NCI-H446 (cell line): Measurements from ENCODE around the gene DBNDD1.
A peak's percentile ranks its signal among the peaks of the same experiment; 100 is the strongest.
"Not testable (repeated sequence)": the region's sequence is repeated elsewhere in the genome, so short reads cannot be mapped to it uniquely, and the experiment has no call there.

Experiments
- DNase-seq, 2 experiments: peaks; one replicate each; lab custom pipeline; 2025; lab: John Stamatoyannopoulos, UW

DBNDD1 gene

GRCh38 chr16:90018652-90019542 is at the start of gene DBNDD1:
TSS of gene DBNDD1 (minus strand) at chr16:90019456. CDS start at chr16:90019341, 115 bp downstream.
- DNase-seq = peak in 1 of 2 experiments; percentile 6

- no peak for DNase-seq
These were observed 42.2 kb upstream of the DBNDD1 start for GRCh38 chr16:90061437-90061836.

GRCh38 chr16:90057738-90058173 is 38.5 kb upstream of the DBNDD1 start:
- no peak for DNase-seq

GRCh38 chr16:90056521-90056920 is 37.3 kb upstream of the DBNDD1 start:
- not testable (repeated sequence) for DNase-seq

DNA sequence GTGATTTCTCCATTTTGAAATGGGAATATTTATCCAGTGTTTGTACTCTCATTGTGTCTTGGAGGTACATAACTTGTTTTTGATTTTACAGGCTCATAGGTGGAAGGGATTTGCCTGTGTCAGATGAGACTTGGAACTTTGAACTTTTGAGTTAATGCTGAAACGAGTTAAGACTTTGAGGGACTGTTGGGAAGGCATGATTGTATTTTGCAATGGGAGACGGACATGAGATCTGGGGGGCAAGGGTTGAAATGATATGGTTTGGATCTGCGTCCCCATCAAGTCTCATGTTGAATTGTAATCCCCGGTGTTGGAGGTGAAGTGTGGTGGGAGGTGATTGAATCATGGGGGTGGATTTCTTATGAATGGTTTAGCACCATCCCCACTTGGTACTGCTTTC is 36.1 kb upstream of the DBNDD1 start:
- DNase-seq = no peak

- DNase-seq = no peak
These were observed 35.3 kb upstream of the DBNDD1 start for GRCh38 chr16:90054554-90054953.

GRCh38 chr16:90053902-90054500 is 34.7 kb upstream of the DBNDD1 start:
- no peak for DNase-seq

DNA sequence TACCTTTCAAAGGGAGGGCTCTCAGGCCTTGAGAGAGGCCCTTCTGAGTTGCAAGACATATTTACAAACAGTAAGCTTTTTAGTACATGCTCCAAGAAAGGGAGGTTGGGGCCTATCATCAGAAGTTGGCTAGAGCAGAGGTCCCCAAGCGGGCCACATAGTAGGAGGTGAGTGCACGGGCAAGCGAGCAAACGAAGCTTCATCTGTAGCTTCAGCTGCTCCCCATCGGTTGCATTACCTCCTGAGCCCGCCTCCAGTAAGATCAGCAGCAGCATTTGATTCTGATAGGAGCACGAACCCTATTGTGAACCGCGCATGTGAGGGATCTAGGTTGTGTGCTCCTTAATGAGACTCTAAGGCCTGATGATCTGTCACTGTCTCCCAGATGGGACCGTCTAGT is 31.7 kb upstream of the DBNDD1 start:
- no peak for DNase-seq

DNA sequence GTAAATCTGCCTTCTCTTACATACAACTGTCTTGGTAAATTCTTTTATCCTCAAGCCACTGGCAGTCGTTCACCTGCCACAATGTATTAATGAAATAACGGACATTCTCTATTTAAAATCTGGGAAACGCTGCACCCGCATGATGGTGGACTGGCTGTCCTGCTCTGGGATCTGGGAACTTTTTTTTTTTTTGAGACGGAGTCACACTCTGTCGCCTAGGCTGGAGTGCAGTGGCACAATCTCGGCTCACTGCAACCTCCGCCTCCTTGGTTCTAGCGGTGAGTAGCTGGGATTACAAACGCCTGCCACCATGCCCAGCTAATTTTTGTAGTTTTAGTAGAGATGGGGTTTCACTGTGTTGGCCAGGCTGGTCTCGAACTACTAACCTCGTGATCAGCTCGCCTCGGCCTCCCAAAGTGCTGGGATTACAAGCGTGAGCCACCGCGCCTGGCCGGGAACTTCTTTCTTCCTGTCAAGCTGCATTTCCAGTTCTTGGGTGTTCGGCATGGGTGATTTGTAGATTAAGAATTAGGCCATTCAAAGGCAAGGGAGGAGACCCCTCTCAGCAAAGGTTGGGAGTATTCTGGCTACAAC is 29.6 kb upstream of the DBNDD1 start:
- no peak for DNase-seq

- DNase-seq = no peak
These were observed 29.1 kb upstream of the DBNDD1 start for GRCh38 chr16:90048347-90048722.

- no peak for DNase-seq
These were observed 28.6 kb upstream of the DBNDD1 start for GRCh38 chr16:90047714-90048346.

DNA sequence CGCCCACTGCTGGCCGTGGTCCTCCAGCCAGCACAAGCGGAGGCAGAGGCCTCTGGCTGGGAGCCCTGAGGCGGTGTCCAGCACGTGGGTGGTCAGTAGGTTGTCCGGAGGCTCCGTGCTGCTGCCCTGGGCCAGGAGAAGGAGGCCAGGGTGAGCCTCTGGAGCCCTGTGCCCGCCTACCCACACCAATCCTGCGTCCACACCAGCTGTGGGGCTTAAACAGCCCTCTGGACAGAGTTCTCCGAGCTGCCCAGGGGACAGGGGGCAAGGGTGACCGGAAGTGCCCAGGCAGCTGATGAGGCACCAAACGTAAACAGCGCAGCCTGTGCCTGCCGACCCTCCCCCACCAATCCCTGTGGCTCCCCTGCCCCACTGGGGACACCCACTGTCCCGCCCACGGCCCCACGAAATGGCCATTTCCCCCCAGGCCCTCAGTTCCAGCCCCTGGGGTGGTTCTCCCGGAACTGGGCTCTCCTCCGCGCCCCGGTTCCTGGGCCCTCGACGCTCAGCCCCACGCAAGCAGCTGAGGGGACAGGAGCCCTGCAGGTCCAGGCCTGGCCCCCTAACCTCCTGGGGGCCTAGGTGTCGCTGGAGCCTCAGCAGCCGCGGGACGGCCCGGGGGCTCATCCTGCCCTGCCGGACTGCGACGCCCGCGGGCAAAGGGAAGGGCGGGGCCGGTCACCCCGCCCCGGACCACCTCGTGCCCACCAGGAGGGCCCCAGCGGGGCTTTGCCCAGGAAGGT is 27.9 kb upstream of the DBNDD1 start:
- DNase-seq = no peak

DNA sequence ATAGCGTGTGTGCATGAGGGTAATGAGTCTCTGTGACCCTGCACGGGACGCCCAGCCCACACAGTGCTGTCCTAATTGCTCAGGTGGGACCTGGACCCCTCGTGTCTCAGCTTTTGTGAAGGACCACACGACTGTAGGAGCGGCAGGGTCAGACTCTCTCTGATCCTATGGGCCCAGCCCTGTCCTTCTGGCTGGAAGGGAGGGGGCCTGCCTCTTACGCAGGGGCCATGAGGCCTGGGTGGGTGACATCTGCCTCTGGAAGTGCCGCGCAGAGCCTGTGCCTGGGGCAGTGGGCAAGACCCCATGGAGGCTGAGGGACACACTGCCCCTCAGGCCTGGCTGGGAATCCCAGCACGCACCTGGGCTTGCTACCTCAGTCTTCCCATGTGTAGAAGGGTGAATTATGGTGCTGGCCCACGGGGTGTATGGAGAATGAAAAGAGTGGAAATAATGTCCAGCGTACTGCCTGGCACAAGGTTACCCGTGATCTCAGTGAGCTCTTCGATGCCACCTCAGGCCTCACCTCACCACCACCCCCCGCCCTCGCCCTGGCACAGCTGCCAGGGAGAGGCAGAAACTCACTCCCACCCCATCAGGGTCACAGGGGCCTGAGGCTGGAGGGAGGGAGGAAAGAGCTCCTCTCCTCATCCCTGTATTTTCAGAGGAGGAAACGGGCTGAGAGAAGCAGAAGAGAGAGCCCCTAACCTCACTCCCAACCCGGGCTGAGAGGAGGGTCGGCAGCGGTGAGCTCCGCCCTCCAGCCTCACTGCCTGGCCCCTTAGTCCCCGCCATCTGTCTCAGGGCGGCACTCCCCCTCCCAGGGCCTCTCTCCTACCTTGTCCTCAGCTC is 27.1 kb upstream of the DBNDD1 start:
- DNase-seq = peak in 1 of 2 experiments; percentile 2

- no peak for DNase-seq
These were observed 24.9 kb upstream of the DBNDD1 start for GRCh38 chr16:90044111-90044551.

GRCh38 chr16:90043526-90043925 is 24.3 kb upstream of the DBNDD1 start:
- DNase-seq = no peak

DNA sequence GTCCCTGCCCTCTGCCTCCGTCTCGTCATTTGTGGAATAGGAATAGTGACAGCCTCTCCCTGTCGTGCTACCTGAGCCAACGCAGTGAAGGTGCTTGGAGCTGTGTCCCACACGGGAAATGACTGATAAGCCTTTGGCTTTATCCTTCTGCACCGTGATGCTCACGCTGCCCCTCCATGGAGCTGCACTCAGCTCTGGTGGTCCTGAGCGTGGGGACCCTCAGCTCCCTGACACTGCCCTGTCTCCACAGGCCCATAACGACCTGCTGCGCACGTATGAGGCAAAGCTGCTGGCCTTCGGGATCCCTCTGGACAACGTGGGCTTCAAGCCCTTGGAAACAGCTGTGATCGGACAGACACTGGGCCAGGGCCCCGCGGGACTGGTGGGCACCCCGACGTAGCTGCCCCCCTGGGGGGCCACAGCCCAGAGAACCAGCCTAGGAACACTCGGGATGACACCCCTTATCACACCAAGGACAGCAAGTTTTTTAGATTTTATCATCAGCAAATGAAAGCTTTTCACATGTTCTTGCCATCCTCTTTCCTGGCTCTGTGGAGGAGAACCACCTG is 23.8 kb upstream of the DBNDD1 start:
- no peak for DNase-seq

GRCh38 chr16:90041896-90042473 is 22.7 kb upstream of the DBNDD1 start:
- DNase-seq = no peak

GRCh38 chr16:90040152-90041023 is 21.1 kb upstream of the DBNDD1 start:
- DNase-seq = no peak

GRCh38 chr16:90037276-90037675 is 18.0 kb upstream of the DBNDD1 start:
- no peak for DNase-seq
